ACHN (cell line): Measurements from ENCODE around the gene PSMG1.
"Not testable (repeated sequence)": the region's sequence is repeated elsewhere in the genome, so short reads cannot be mapped to it uniquely, and the experiment has no call there.

Experiments
- DNase-seq: peaks from one replicate; pipeline ENCODE4 v3.0.0-alpha.2; 2015
- in situ Hi-C: cut with HindIII; loops from 2 replicates; pipeline ENCODE4 v1.10.0; 2017; ENCODE audit warnings: low sequenced_read_pairs, low pct_ligation_motif_present, low pct_unique_long_range_greater_than_20kb

Gene PSMG1

GRCh38 chr21:39168800-39169199, 14.5 kb downstream of the PSMG1 start:
- DNase-seq, result no peak
- in situ Hi-C loops, result no loop called here

GRCh38 chr21:39164523-39164922, 18.7 kb downstream of the PSMG1 start:
- in situ Hi-C loops, result no loop called here
- no peak for DNase-seq

- DNase-seq, result no peak
Observed at GRCh38 chr21:39161064-39161463, 22.2 kb downstream of the PSMG1 start.

GRCh38 chr21:39159342-39160063, 23.7 kb downstream of the PSMG1 start:
- in situ Hi-C loops, result no loop called here
- DNase-seq, result no peak

More at GRCh38 chr21:39161064-39161463, 22.2 kb downstream of the PSMG1 start:
- in situ Hi-C loops, result no loop called here

GRCh38 chr21:39157241-39157640, 26.0 kb downstream of the PSMG1 start:
- in situ Hi-C loops, DNase-seq: not testable (repeated sequence)

- in situ Hi-C loops, result no loop called here
- no peak for DNase-seq
Observed at GRCh38 chr21:39156024-39156423, 27.2 kb downstream of the PSMG1 start.

- in situ Hi-C loops, result no loop called here
- no peak for DNase-seq
Observed at GRCh38 chr21:39155578-39155977, 27.7 kb downstream of the PSMG1 start.

- DNase-seq, result no peak
- in situ Hi-C loops, result no loop called here
Observed at GRCh38 chr21:39153842-39154241, 29.4 kb downstream of the PSMG1 start.

GRCh38 chr21:39153373-39153772, 29.9 kb downstream of the PSMG1 start:
- DNase-seq, result peak; percentile 9
- in situ Hi-C loops, result no loop called here

GRCh38 chr21:39152271-39152670, 31.0 kb downstream of the PSMG1 start:
- no peak for DNase-seq
- in situ Hi-C loops, result no loop called here

GRCh38 chr21:39150877-39151276, 32.4 kb downstream of the PSMG1 start:
- DNase-seq, result no peak

GRCh38 chr21:39150316-39150715, 32.9 kb downstream of the PSMG1 start:
- DNase-seq, result no peak
- in situ Hi-C loops, result no loop called here

More at GRCh38 chr21:39150877-39151276, 32.4 kb downstream of the PSMG1 start:
- in situ Hi-C loops, result no loop called here

GRCh38 chr21:39149882-39150281, 33.4 kb downstream of the PSMG1 start:
- in situ Hi-C loops, result no loop called here
- DNase-seq, result no peak

GRCh38 chr21:39148975-39149374, 34.3 kb downstream of the PSMG1 start:
- DNase-seq, result no peak
- in situ Hi-C loops, result no loop called here

GRCh38 chr21:39144191-39144590, 39.1 kb downstream of the PSMG1 start:
- in situ Hi-C loops, result no loop called here
- no peak for DNase-seq

- in situ Hi-C loops, result no loop called here
- DNase-seq, result no peak
Observed at GRCh38 chr21:39142972-39143371, 40.3 kb downstream of the PSMG1 start.

- in situ Hi-C loops, result no loop called here
Observed at GRCh38 chr21:39141502-39141901, 41.7 kb downstream of the PSMG1 start.

GRCh38 chr21:39137248-39138178, 45.7 kb downstream of the PSMG1 start:
- in situ Hi-C loops, result no loop called here
- DNase-seq, result no peak

More at GRCh38 chr21:39141502-39141901, 41.7 kb downstream of the PSMG1 start:
- no peak for DNase-seq

- no peak for DNase-seq
- in situ Hi-C loops, result no loop called here
Observed at GRCh38 chr21:39136711-39137110, 46.5 kb downstream of the PSMG1 start.
